ENCODE measurements around the gene EID2.

DNA sequence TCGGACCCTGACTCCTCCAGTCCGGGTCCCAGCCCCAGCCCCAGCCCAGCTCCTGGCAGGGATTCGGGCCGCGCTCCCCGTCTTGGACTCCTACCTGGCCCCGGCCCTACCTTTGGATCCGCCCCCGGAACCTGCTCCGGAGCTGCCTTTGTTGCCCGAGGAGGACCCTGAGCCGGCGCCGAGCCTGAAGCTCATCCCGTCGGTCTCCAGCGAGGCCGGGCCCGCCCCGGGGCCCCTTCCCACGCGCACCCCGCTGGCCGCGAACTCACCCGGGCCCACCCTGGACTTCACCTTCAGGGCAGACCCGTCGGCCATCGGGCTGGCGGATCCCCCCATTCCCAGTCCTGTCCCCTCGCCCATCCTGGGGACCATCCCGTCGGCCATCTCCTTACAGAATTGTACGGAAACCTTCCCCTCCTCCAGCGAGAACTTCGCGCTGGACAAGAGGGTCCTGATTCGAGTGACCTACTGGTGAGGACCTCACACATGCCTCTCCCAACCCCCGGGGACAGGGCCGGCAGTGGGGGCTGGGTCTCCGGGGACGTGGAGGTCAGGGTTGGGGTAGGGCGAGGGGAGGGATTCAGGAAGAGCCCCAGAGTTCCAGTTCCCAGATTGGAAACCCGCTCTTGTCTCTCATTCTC is 24.3 kb downstream of the EID2 start:
- TF ChIP-seq, protein P1, sequence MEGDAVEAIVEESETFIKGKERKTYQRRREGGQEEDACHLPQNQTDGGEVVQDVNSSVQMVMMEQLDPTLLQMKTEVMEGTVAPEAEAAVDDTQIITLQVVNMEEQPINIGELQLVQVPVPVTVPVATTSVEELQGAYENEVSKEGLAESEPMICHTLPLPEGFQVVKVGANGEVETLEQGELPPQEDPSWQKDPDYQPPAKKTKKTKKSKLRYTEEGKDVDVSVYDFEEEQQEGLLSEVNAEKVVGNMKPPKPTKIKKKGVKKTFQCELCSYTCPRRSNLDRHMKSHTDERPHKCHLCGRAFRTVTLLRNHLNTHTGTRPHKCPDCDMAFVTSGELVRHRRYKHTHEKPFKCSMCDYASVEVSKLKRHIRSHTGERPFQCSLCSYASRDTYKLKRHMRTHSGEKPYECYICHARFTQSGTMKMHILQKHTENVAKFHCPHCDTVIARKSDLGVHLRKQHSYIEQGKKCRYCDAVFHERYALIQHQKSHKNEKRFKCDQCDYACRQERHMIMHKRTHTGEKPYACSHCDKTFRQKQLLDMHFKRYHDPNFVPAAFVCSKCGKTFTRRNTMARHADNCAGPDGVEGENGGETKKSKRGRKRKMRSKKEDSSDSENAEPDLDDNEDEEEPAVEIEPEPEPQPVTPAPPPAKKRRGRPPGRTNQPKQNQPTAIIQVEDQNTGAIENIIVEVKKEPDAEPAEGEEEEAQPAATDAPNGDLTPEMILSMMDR (IDR thresholded peaks at IDR 0.05; ENCODE audit: insufficient read depth, low read depth, low read length) = no peak
- peak; percentile 98 for TF ChIP-seq EZH2 (IDR thresholded peaks at IDR 0.05; ENCODE audit: insufficient read depth, low read length)
